Type B pancreatic cell (in vitro differentiated cells): ENCODE results near the gene PCDHB6. TPM values are rescaled to one million over a fixed set of nuclear protein-coding genes. Genes with fewer than 3 reads are reported as not detected.
"Not testable (repeated sequence)": the region's sequence is repeated elsewhere in the genome, so short reads cannot be mapped to it uniquely, and the experiment has no call there.

Experiments used
- DNase-seq: peaks from one replicate; pipeline ENCODE4 v3.0.0; 2021; ENCODE audit warnings: mixed read lengths; ENCODE audit not compliant: unreplicated experiment; ENCODE audit errors: extremely low spot score
- H3K27ac Mint-ChIP-seq: 2 replicates; pipeline ENCODE4 v1.8.0; 2021; ENCODE audit warnings: mild to moderate bottlenecking, mixed read lengths
- H3K27me3 Mint-ChIP-seq: 2 replicates; pipeline ENCODE4 v1.8.0; 2021; ENCODE audit warnings: mixed read lengths
- H3K36me3 Mint-ChIP-seq: 2 replicates; pipeline ENCODE4 v1.8.0; 2021; ENCODE audit warnings: mixed read lengths
- H3K4me1 Mint-ChIP-seq: one replicate; pipeline ENCODE4 v1.8.0; 2021; ENCODE audit warnings: mixed read lengths; ENCODE audit not compliant: unreplicated experiment
- H3K4me3 Mint-ChIP-seq: 2 replicates; pipeline ENCODE4 v1.8.0; 2021; ENCODE audit warnings: mild to moderate bottlenecking, mixed read lengths
- H3K9me3 Mint-ChIP-seq: 2 replicates; pipeline ENCODE4 v1.8.0; 2021; ENCODE audit warnings: mixed read lengths
- total RNA-seq: library from RNA; stranded (reverse); gene quantifications from 2 replicates; pipeline ENCODE4 v1.2.1, GENCODE V29; 2021; ENCODE audit warnings: low replicate concordance
- TF ChIP-seq, protein P1 (sequence below): fragments of 200-600 bp; sonication (generic); conservative IDR thresholded peaks from 2 replicates; pipeline ENCODE4 v1.5.0; 2021; ENCODE audit warnings: antibody characterized with exemption, mild to moderate bottlenecking

The PCDHB6 gene
- total RNA-seq, 1 donor from 2014 or later, result 0.80 TPM

- no peak for DNase-seq
- no peak within 1 kb of the TSS for H3K27ac Mint-ChIP-seq
- H3K4me3 Mint-ChIP-seq, result no peak within 1 kb of the TSS
- H3K4me1 Mint-ChIP-seq, result no peaks in the 10 kb centered on the region
- no peaks in the 10 kb centered on the region for H3K27me3 Mint-ChIP-seq
- TF ChIP-seq, protein P1, sequence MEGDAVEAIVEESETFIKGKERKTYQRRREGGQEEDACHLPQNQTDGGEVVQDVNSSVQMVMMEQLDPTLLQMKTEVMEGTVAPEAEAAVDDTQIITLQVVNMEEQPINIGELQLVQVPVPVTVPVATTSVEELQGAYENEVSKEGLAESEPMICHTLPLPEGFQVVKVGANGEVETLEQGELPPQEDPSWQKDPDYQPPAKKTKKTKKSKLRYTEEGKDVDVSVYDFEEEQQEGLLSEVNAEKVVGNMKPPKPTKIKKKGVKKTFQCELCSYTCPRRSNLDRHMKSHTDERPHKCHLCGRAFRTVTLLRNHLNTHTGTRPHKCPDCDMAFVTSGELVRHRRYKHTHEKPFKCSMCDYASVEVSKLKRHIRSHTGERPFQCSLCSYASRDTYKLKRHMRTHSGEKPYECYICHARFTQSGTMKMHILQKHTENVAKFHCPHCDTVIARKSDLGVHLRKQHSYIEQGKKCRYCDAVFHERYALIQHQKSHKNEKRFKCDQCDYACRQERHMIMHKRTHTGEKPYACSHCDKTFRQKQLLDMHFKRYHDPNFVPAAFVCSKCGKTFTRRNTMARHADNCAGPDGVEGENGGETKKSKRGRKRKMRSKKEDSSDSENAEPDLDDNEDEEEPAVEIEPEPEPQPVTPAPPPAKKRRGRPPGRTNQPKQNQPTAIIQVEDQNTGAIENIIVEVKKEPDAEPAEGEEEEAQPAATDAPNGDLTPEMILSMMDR, result peak; percentile 60
- no peaks in the 10 kb centered on the region for H3K36me3 Mint-ChIP-seq
- peaks cover 5% of the 10 kb centered on the region for H3K9me3 Mint-ChIP-seq
Observed at GRCh38 chr5:141172381-141173204, 22.7 kb downstream of the PCDHB6 start, which contains the start of gene PCDHB7. Gene PCDHB7, plus strand, starts transcription at chr5:141172644. Its CDS starts 192 bp downstream, at chr5:141172836.

DNA sequence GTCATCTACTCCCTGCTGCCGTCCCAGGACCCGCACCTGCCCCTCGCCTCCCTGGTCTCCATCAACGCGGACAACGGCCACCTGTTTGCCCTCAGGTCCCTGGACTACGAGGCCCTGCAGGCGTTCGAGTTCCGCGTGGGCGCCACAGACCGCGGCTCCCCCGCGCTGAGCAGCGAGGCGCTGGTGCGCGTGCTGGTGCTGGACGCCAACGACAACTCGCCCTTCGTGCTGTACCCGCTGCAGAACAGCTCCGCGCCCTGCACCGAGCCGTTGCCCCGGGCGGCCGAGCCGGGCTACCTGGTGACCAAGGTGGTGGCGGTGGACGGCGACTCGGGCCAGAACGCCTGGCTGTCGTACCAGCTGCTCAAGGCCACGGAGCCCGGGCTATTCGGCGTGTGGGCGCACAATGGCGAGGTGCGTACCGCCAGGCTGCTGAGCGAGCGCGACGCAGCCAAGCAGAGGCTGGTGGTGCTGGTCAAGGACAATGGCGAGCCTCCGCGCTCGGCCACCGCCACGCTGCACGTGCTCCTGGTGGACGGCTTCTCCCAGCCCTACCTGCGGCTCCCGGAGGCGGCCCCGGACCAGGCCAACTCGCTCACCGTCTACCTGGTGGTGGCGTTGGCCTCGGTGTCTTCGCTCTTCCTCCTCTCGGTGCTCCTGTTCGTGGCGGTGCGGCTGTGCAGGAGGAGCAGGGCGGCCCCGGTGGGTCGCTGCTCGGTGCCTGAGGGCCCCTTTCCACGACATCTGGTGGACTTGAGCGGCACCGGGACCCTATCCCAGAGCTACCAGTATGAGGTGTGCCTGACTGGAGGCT lies 24.6 kb downstream of the PCDHB6 start:
- H3K4me3 Mint-ChIP-seq, H3K36me3 Mint-ChIP-seq, H3K9me3 Mint-ChIP-seq, H3K27me3 Mint-ChIP-seq, DNase-seq, H3K4me1 Mint-ChIP-seq, H3K27ac Mint-ChIP-seq: not testable (repeated sequence)

GRCh38 chr5:141175933-141176332 lies 26.1 kb downstream of the PCDHB6 start:
- H3K9me3 Mint-ChIP-seq, result no peaks in the 10 kb centered on the region
- no peaks in the 10 kb centered on the region for H3K36me3 Mint-ChIP-seq
- H3K4me3 Mint-ChIP-seq, result no peak overlapping the region
- H3K27me3 Mint-ChIP-seq, result no peaks in the 10 kb centered on the region
- TF ChIP-seq, protein P1, result no peak
- DNase-seq, result no peak
- H3K27ac Mint-ChIP-seq, result no peak overlapping the region
- H3K4me1 Mint-ChIP-seq, result no peaks in the 10 kb centered on the region

GRCh38 chr5:141177577-141178191 lies 27.8 kb downstream of the PCDHB6 start, which contains the start of gene PCDHB8:
Gene PCDHB8, plus strand, starts transcription at chr5:141177790. Its CDS starts 245 bp downstream, at chr5:141178035.
- H3K27me3 Mint-ChIP-seq, H3K27ac Mint-ChIP-seq, H3K4me1 Mint-ChIP-seq, H3K4me3 Mint-ChIP-seq, DNase-seq, H3K9me3 Mint-ChIP-seq, H3K36me3 Mint-ChIP-seq: not testable (repeated sequence)

- not testable (repeated sequence) for H3K27me3 Mint-ChIP-seq, H3K4me3 Mint-ChIP-seq, H3K27ac Mint-ChIP-seq, DNase-seq, H3K36me3 Mint-ChIP-seq, H3K9me3 Mint-ChIP-seq, H3K4me1 Mint-ChIP-seq
Observed at GRCh38 chr5:141179371-141179770, 29.5 kb downstream of the PCDHB6 start.

- not testable (repeated sequence) for H3K27me3 Mint-ChIP-seq, H3K4me1 Mint-ChIP-seq, DNase-seq, H3K4me3 Mint-ChIP-seq, H3K9me3 Mint-ChIP-seq, H3K27ac Mint-ChIP-seq
- H3K36me3 Mint-ChIP-seq, result peaks cover 11% of the 10 kb centered on the region
Observed at GRCh38 chr5:141179876-141180275, 30.0 kb downstream of the PCDHB6 start.

- Mint-ChIP-seq H3K27ac (no peak overlapping the region), H3K4me1 (no peaks in the 10 kb centered on the region), H3K36me3 (peaks cover 13% of the 10 kb centered on the region), H3K27me3 (no peaks in the 10 kb centered on the region), H3K9me3 (peaks cover 8% of the 10 kb centered on the region), H3K4me3 (no peak overlapping the region)
- TF ChIP-seq, protein P1, result no peak
- no peak for DNase-seq
Observed at GRCh38 chr5:141180313-141180712, 30.5 kb downstream of the PCDHB6 start.
